Measurements from ENCODE around the gene ANXA3. TPM values are rescaled to one million over a fixed set of nuclear protein-coding genes. Genes with fewer than 3 reads are reported as not detected.

The ANXA3 gene
- total and polyA plus RNA-seq, 2 donors (not counting 3 experiments of a cell fraction or from before 2014, with no cell fraction given), result 52.9 to 78.4 TPM

GRCh38 chr4:78656968-78657445 lies 105.4 kb downstream of the ANXA3 start:
- no peaks in the 10 kb centered on the region for H3K36me3 ChIP-seq (ENCODE audit: control insufficient read depth in 2 of 2, extremely low read depth in 1 of 2, insufficient read depth in 2 of 2, low read length in 2 of 2)
- DNase-seq (ENCODE audit: low read depth, low spot score) (peak; percentile 81), FAIRE-seq (peak; percentile 82)
- no peaks in the 10 kb centered on the region for H3K27me3 ChIP-seq (ENCODE audit: control insufficient read depth in 2 of 2, insufficient read depth in 2 of 2, low read length in 2 of 2)
- no TSS peak for BruUV-seq (replicated peaks)
- peak overlapping the region; percentile 59 for H3K27ac ChIP-seq (ENCODE audit: insufficient read depth, low read depth, low read length)
- TF ChIP-seq EZH2 (IDR thresholded peaks at IDR 0.05; ENCODE audit: borderline replicate concordance, low read depth, low read length, severe bottlenecking) (no peak), FOS (IDR thresholded peaks at IDR 0.05; ENCODE audit: borderline replicate concordance, insufficient read depth, low read length) (peak; percentile 52), POLR2A (IDR thresholded peaks at IDR 0.05; ENCODE audit: low read depth, low read length) (peak; percentile 53), MYC (IDR thresholded peaks at IDR 0.05; ENCODE audit: low read depth, low read length) (no peak), CTCF (IDR thresholded peaks at IDR 0.05; ENCODE audit: extremely low read depth in 1 of 2, insufficient read depth in 1 of 2, low read depth in 1 of 2, low read length in 2 of 2) (no peak), GATA2 (IDR thresholded peaks at IDR 0.05; ENCODE audit: insufficient read depth, insufficient read length, low read depth, low read length) (peak; percentile 76), JUN (IDR thresholded peaks at IDR 0.05; ENCODE audit: borderline replicate concordance, insufficient read depth, insufficient read length, low read depth) (no peak), POLR2AphosphoS5 (IDR thresholded peaks at IDR 0.05; ENCODE audit: insufficient read depth, low read depth, low read length) (peak; percentile 57)
- TF ChIP-seq, protein P1, sequence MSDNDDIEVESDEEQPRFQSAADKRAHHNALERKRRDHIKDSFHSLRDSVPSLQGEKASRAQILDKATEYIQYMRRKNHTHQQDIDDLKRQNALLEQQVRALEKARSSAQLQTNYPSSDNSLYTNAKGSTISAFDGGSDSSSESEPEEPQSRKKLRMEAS (IDR thresholded peaks at IDR 0.05; ENCODE audit: insufficient read depth, insufficient read length), result no peak
- H3K4me2 ChIP-seq (ENCODE audit: insufficient read depth, low read length), result peak overlapping the region; percentile 91
- POLR2A ChIA-PET, result no interaction called here
- peak overlapping the region; percentile 53 for H3K9ac ChIP-seq (replicated peaks; ENCODE audit: extremely low read depth, insufficient read depth, low read length)
- intact Hi-C loops (cut with micrococcal nuclease) (loop anchor here (1.0 kb wide), 1 partner anchor 11 kb away; no protein-coding TSS in a partner anchor), dilution Hi-C loops (cut with MboI; ENCODE audit: extremely low pct_ligation_motif_present, low sequenced_read_pairs) (no loop called here)
- H3K9me3 ChIP-seq (replicated peaks; ENCODE audit: control insufficient read depth, insufficient read depth, low read length), result no peaks in the 10 kb centered on the region
- peak overlapping the region in 1 of 3 experiments; percentile 33 for H3K4me3 ChIP-seq (replicated peaks in 1 of 3; ENCODE audit: insufficient read depth in 1 of 3, low read depth in 1 of 3, low read length in 3 of 3)
- peaks cover 77% of the 10 kb centered on the region for H3K4me1 ChIP-seq (ENCODE audit: control insufficient read depth, extremely low read depth, insufficient read depth, low read length)
- no peaks in the 10 kb centered on the region for H3K79me2 ChIP-seq (ENCODE audit: control insufficient read depth, insufficient read depth, low read length)
- peak overlapping the region; percentile 16 for H2AFZ ChIP-seq (ENCODE audit: low read depth, low read length)
- CTCF ChIA-PET, result interaction anchor here (1.0 to 7.6 kb wide), 2 partner anchors 10 to 12 kb away, joined by 3 to 75 read pairs; no protein-coding TSS in a partner anchor
- no peaks in the 10 kb centered on the region for H3K9me1 ChIP-seq (replicated peaks; ENCODE audit: control insufficient read depth, extremely low read depth, insufficient read depth, low read length)
- H4K20me1 ChIP-seq (replicated peaks; ENCODE audit: control insufficient read depth, extremely low read depth, insufficient read depth, low read length), result no peaks in the 10 kb centered on the region
